Smooth muscle cell (in vitro differentiated cells): ENCODE data around the gene ACAA1. TPM values are rescaled to one million over a fixed set of nuclear protein-coding genes. Genes with fewer than 3 reads are reported as not detected.

Source experiments
- DNase-seq: peaks from one replicate; lab custom pipeline; 2025; ENCODE audit not compliant: unreplicated experiment; lab: John Stamatoyannopoulos, UW
- H2AFZ ChIP-seq: fragments of 200-600 bp; sonication (generic); 2 replicates; pipeline ENCODE4 v1.6.0; 2016; ENCODE audit warnings: antibody characterized with exemption, low read depth, mild to moderate bottlenecking
- H3F3A ChIP-seq: fragments of 200-600 bp; sonication (generic); 2 replicates; pipeline ENCODE4 v1.6.0; 2017; ENCODE audit warnings: antibody characterized with exemption, low read depth
- H3K27ac ChIP-seq: fragments of 200-600 bp; sonication (generic); 2 replicates; pipeline ENCODE4 v1.5.1; 2016; ENCODE audit warnings: low read depth, mild to moderate bottlenecking
- H3K27me3 ChIP-seq: fragments of 200-600 bp; sonication (generic); 2 replicates; pipeline ENCODE4 v1.6.1; 2016; ENCODE audit warnings: low read depth, mild to moderate bottlenecking
- H3K36me3 ChIP-seq: fragments of 200-600 bp; sonication (generic); 2 replicates; pipeline ENCODE4 v1.5.1; 2016; ENCODE audit warnings: low read depth
- H3K4me1 ChIP-seq: fragments of 200-600 bp; sonication (generic); 2 replicates; pipeline ENCODE4 v1.5.1; 2016; ENCODE audit warnings: low read depth
- H3K4me2 ChIP-seq: fragments of 200-600 bp; sonication (generic); 2 replicates; pipeline ENCODE4 v1.6.0; 2016; ENCODE audit warnings: mild to moderate bottlenecking
- H3K4me3 ChIP-seq: fragments of 200-600 bp; sonication (generic); 2 replicates; pipeline ENCODE4 v1.5.1; 2016; ENCODE audit warnings: mild to moderate bottlenecking
- H3K79me2 ChIP-seq: fragments of 200-600 bp; sonication (generic); 2 replicates; pipeline ENCODE4 v1.6.0; 2016; ENCODE audit warnings: low read depth, mild to moderate bottlenecking
- H3K9ac ChIP-seq: fragments of 200-600 bp; sonication (generic); 2 replicates; pipeline ENCODE4 v1.6.0; 2016; ENCODE audit warnings: low read depth
- H3K9me3 ChIP-seq: fragments of 200-600 bp; sonication (generic); replicated peaks from 2 replicates; pipeline ENCODE4 v1.5.1; 2016; ENCODE audit warnings: low read depth
- H4K20me1 ChIP-seq: fragments of 200-600 bp; sonication (generic); 2 replicates; pipeline ENCODE4 v1.6.0; 2016; ENCODE audit warnings: low read depth
- WGBS: methylation state at CpG from one replicate; pipeline ENCODE4 v1.1.7; 2016; ENCODE audit warnings: low lambda C conversion rate; 5-methylcytosine and 5-hydroxymethylcytosine counted together
- polyA plus RNA-seq: library from polyadenylated mRNA; unstranded; fragments of >200 nt; fragmentation: Nextera tagmentation; extraction: Ambion mirVana; gene quantifications from 2 replicates; pipeline ENCODE4 v1.2.1, GENCODE V29; 2016
- total RNA-seq: library from RNA; depleted of rRNA; stranded (reverse); fragments of >200 nt; gene quantifications from 2 replicates; pipeline ENCODE4 v1.2.3, GENCODE V29; 2014
- TF ChIP-seq, protein P1 (sequence below): fragments of 200-600 bp; sonication (generic); IDR thresholded peaks from 2 replicates; pipeline ENCODE4 v1.5.1; 2017; ENCODE audit warnings: borderline replicate concordance, mild to moderate bottlenecking, antibody characterized with exemption; ENCODE audit not compliant: insufficient read depth, poor library complexity, severe bottlenecking

Gene ACAA1
- total and polyA plus RNA-seq, 2 experiments from 2014 or later = 22.7 to 41.8 TPM

DNA sequence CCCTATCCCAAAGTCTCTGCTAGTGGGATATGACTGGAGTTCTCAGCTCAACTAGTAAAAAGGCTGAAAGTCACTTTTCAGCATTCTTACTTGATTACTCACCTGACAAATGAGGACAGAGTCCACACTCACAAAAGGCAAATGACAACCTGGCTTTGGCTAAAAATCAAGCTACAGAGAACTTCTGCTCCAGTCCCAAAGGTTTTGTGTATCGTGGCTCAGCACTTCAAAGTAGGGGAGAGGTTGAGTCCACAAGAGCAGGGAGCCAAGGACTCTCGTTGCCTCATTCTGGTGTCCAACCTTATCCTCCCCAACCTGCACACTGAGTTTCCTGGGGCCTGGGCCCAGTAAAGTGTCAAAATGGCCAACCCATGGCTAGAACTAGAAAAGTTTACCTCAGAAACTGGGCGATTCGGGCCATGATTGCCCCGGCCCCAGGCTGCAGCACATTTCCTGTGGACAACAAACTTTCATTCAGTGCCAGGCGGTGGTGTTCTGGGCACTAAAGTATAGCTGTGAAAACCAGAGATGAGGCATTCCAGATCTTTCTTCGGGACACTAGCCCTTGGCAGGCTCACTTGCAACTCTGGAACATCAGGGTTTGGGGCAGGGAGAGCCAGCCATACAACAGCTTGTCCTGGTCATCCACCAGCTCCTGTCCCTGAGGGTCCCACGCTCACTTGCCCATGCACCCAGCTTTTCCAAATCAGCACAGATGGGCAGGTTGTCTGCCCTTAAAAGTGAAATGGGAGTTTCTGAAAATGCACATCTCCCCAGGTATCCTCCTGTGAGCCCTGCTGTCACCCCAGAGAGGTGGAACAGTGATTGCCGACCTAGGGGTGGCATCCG is 3.1 kb downstream of the ACAA1 start:
- H3K27me3 ChIP-seq = no peaks in the 10 kb centered on the region

DNA sequence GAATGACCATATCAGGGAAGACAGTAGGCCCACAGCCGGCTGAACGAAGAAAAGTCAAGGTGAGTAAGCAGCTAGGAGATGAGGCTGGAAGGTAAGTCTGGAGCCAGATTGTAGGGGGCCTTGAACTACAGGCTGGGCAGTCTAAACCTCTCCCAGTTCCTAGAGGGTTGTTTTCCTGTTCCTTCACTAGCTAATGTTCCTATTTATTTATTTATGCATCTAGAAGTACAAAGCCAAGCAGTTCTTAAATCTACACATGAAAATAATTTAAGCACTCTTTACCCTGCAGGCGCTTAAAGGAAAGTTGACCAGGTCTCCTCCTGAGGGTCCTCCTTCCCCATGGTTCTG is 3.7 kb downstream of the ACAA1 start:
- Histone ChIP-seq H4K20me1 (peaks cover 59% of the 10 kb centered on the region), H3K4me2 (peak overlapping the region; percentile 15), H3K27me3 (no peaks in the 10 kb centered on the region), H3K4me3 (no peak overlapping the region), H2AFZ (no peak overlapping the region), H3K9ac (peak overlapping the region; percentile 12), H3K4me1 (peaks cover 19% of the 10 kb centered on the region), H3K79me2 (peaks cover 25% of the 10 kb centered on the region), H3F3A (peaks cover 4% of the 10 kb centered on the region), H3K36me3 (no peaks in the 10 kb centered on the region), H3K27ac (peak overlapping the region; percentile 70), H3K9me3 (no peaks in the 10 kb centered on the region)
- DNase-seq = no peak
- 75% methylated on average over 3 of the region's 3 CpGs for WGBS
- TF ChIP-seq, protein P1, sequence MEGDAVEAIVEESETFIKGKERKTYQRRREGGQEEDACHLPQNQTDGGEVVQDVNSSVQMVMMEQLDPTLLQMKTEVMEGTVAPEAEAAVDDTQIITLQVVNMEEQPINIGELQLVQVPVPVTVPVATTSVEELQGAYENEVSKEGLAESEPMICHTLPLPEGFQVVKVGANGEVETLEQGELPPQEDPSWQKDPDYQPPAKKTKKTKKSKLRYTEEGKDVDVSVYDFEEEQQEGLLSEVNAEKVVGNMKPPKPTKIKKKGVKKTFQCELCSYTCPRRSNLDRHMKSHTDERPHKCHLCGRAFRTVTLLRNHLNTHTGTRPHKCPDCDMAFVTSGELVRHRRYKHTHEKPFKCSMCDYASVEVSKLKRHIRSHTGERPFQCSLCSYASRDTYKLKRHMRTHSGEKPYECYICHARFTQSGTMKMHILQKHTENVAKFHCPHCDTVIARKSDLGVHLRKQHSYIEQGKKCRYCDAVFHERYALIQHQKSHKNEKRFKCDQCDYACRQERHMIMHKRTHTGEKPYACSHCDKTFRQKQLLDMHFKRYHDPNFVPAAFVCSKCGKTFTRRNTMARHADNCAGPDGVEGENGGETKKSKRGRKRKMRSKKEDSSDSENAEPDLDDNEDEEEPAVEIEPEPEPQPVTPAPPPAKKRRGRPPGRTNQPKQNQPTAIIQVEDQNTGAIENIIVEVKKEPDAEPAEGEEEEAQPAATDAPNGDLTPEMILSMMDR = no peak

More for the DNA sequence above, 3.1 kb downstream of the ACAA1 start:
- no peak for DNase-seq
- TF ChIP-seq, protein P1 = no peak
- no peaks in the 10 kb centered on the region for H3K9me3 ChIP-seq
- H3K79me2 ChIP-seq = peaks cover 25% of the 10 kb centered on the region
- H2AFZ ChIP-seq = no peak overlapping the region
- no peaks in the 10 kb centered on the region for H3K36me3 ChIP-seq
- no peak overlapping the region for H3K4me3 ChIP-seq
- 84% methylated on average over 10 of the region's 10 CpGs for WGBS
- peaks cover 19% of the 10 kb centered on the region for H3K4me1 ChIP-seq
- H3F3A ChIP-seq = peaks cover 4% of the 10 kb centered on the region
- H3K4me2 ChIP-seq = no peak overlapping the region
- peak overlapping the region; percentile 70 for H3K27ac ChIP-seq
- peak overlapping the region; percentile 12 for H3K9ac ChIP-seq
- peaks cover 59% of the 10 kb centered on the region for H4K20me1 ChIP-seq

DNA sequence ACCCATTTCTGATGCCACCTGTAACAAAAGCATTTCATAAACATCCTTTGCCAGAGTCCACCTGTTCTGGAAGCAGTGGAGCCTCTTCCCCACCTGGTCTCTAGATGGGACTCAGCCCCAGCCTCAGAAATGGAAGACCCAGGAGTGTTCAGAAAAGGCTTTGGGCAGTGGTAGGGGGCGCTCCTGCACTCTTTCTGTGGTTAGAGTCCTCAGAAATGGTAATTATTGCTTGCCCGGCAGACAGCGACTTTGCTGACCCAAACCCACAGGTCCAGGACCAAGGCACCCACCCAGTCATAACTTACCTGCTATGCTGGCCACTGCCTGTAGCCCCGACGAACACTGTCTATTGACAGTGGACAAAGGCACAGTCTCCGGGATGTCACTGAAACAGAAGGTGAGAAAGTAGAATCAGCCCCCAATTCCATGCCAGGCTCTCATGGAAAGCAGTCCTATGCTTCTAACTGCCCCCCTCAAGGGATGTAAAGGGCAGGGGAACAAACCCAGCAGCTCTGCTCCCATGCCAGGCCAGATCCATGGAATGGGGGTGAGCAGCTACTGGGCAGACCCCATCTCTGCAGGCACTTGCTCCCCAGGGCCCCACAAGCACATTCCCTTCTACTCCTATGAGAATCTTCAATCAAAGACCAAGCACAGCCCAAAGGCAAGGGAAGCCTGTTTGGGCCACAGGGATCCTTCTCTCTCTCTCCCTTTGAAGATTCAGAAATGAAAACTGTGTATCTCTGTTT is 5.1 kb downstream of the ACAA1 start:
- H3K4me2 ChIP-seq = no peak overlapping the region

More for the DNA sequence above, 5.1 kb downstream of the ACAA1 start:
- no peak overlapping the region for H3K9ac ChIP-seq
- no peaks in the 10 kb centered on the region for H3F3A ChIP-seq
- peaks cover 65% of the 10 kb centered on the region for H4K20me1 ChIP-seq
- WGBS = 56% methylated on average over 6 of the region's 6 CpGs
- no peaks in the 10 kb centered on the region for H3K36me3 ChIP-seq
- H3K4me1 ChIP-seq = peaks cover 10% of the 10 kb centered on the region
- H3K27ac ChIP-seq = no peak overlapping the region
- no peak overlapping the region for H2AFZ ChIP-seq
- H3K79me2 ChIP-seq = peaks cover 25% of the 10 kb centered on the region
- TF ChIP-seq, protein P1 = peak; percentile 28
- no peaks in the 10 kb centered on the region for H3K9me3 ChIP-seq
- H3K4me3 ChIP-seq = no peak overlapping the region
- no peaks in the 10 kb centered on the region for H3K27me3 ChIP-seq
- DNase-seq = no peak
